GM13976 (cell line): ENCODE data around the gene ZCWPW2.
A peak's percentile ranks its signal among the peaks of the same experiment; 100 is the strongest.

Experiments
- DNase-seq: peaks from one replicate; pipeline ENCODE4 v3.0.0; 2012; ENCODE audit warnings: low spot score
- CTCF ChIP-seq: IDR thresholded peaks from 2 replicates; pipeline ENCODE4 v1.5.1; 2012; ENCODE audit warnings: borderline replicate concordance, mild to moderate bottlenecking; ENCODE audit not compliant: insufficient read depth; ENCODE audit errors: extremely low read depth, missing control alignments, control extremely low read depth
- in situ Hi-C: fragments of 300-500 bp; cut with MboI; formaldehyde crosslinking; loops from one replicate; pipeline ENCODE4 v1.12.0; 2022; ENCODE audit warnings: low sequenced_read_pairs, mixed read lengths, inconsistent platforms; ENCODE audit not compliant: unreplicated experiment

Gene ZCWPW2

GRCh38 chr3:28316226-28316625, 32.3 kb upstream of the ZCWPW2 start:
- no peak for TF ChIP-seq CTCF
- DNase-seq: no peak
- in situ Hi-C loops: loop anchor here (25.0 kb wide), 2 partner anchors 604 to 854 kb away; partner anchors contain the start of gene EOMES

GRCh38 chr3:28317438-28318022, 31.0 kb upstream of the ZCWPW2 start:
- in situ Hi-C loops: loop anchor here (25.0 kb wide), 2 partner anchors 605 to 855 kb away; partner anchors contain the start of gene EOMES
- peak; percentile 9 for DNase-seq
- peak; percentile 47 for TF ChIP-seq CTCF

- DNase-seq: no peak
- TF ChIP-seq CTCF: no peak
- in situ Hi-C loops: loop anchor here (25.0 kb wide), 2 partner anchors 609 to 859 kb away; partner anchors contain the start of gene EOMES
Measured at GRCh38 chr3:28320981-28321380, 27.5 kb upstream of the ZCWPW2 start.

GRCh38 chr3:28322464-28322863, 26.1 kb upstream of the ZCWPW2 start:
- in situ Hi-C loops: loop anchor here (25.0 kb wide), 2 partner anchors 610 to 860 kb away; partner anchors contain the start of gene EOMES
- TF ChIP-seq CTCF: no peak
- DNase-seq: no peak

GRCh38 chr3:28326458-28326926, 22.0 kb upstream of the ZCWPW2 start:
- in situ Hi-C loops: loop anchor here (25.0 kb wide), 1 partner anchor 1014 kb away; no protein-coding TSS in a partner anchor
- TF ChIP-seq CTCF: no peak
- DNase-seq: no peak

- in situ Hi-C loops: loop anchor here (25.0 kb wide), 1 partner anchor 1016 kb away; no protein-coding TSS in a partner anchor
- TF ChIP-seq CTCF: peak; percentile 30
- no peak for DNase-seq
Measured at GRCh38 chr3:28328188-28329151, 20.1 kb upstream of the ZCWPW2 start.
